PC-9 (cell line): ENCODE measurements around the gene PPP2R3B. TPM values are rescaled to one million over a fixed set of nuclear protein-coding genes. Genes with fewer than 3 reads are reported as not detected.
A peak's percentile ranks its signal among the peaks of the same experiment; 100 is the strongest.

Experiments
- Bru-seq: library from RNA; stranded (reverse); fragments of 400-500 nt; gene quantifications from one replicate; lab custom pipeline; 2021; lab: Mats Ljungman, UMichigan
- BruChase-seq, 2 experiments: library from RNA; stranded (reverse); fragments of 400-500 nt; gene quantifications; one replicate each; lab custom pipeline; 2021; lab: Mats Ljungman, UMichigan
- BruUV-seq: library from RNA; stranded (reverse); fragments of 400-500 nt; replicated peaks from 2 replicates; lab custom pipeline; 2021; lab: Mats Ljungman, UMichigan
- CTCF ChIA-PET: fragments of 300-600 bp; sonication (Branson Sonifier 250); formaldehyde crosslinking; loops from one replicate; lab custom pipeline; 2022; ENCODE audit warnings: antibody characterized with exemption; lab: Charles Lee
- POLR2A ChIA-PET: fragments of 300-600 bp; sonication (Branson Sonifier 250); formaldehyde crosslinking; loops from one replicate; lab custom pipeline; 2022; ENCODE audit warnings: antibody characterized with exemption; ENCODE audit not compliant: unreplicated experiment; lab: Charles Lee
- DNase-seq, 2 experiments: peaks; one replicate each; pipeline versions ENCODE4 v3.0.0 to v3.0.0-alpha.2; 2015 to 2022; ENCODE audit warnings: mixed read lengths in 1 of 2
- H2AFZ ChIP-seq: fragments of 200-600 bp; sonication (generic); 2 replicates; pipeline ENCODE4 v1.8.1; 2017; ENCODE audit warnings: antibody characterized with exemption
- H3F3A ChIP-seq: fragments of 200-600 bp; sonication (generic); 2 replicates; pipeline ENCODE4 v1.8.1; 2017; ENCODE audit warnings: antibody characterized with exemption, mild to moderate bottlenecking, low read depth; ENCODE audit not compliant: insufficient read depth
- H3K27ac ChIP-seq: fragments of 200-600 bp; sonication (generic); 2 replicates; pipeline ENCODE4 v1.6.1; 2016; ENCODE audit warnings: mixed run types
- H3K27me3 ChIP-seq: fragments of 200-600 bp; sonication (generic); 2 replicates; pipeline ENCODE4 v1.6.1; 2016; ENCODE audit warnings: low read depth, mixed run types; ENCODE audit not compliant: insufficient read depth
- H3K36me3 ChIP-seq: fragments of 200-600 bp; sonication (generic); 2 replicates; pipeline ENCODE4 v1.6.1; 2016; ENCODE audit warnings: low read depth, mixed run types
- H3K4me1 ChIP-seq: fragments of 200-600 bp; sonication (generic); replicated peaks from 2 replicates; pipeline ENCODE4 v1.6.1; 2016; ENCODE audit warnings: mixed run types; ENCODE audit not compliant: insufficient read depth
- H3K4me2 ChIP-seq: fragments of 200-600 bp; sonication (generic); 2 replicates; pipeline ENCODE4 v1.6.1; 2017; ENCODE audit warnings: mixed run types
- H3K4me3 ChIP-seq: fragments of 200-600 bp; sonication (generic); 2 replicates; pipeline ENCODE4 v1.6.1; 2016; ENCODE audit warnings: mixed run types
- H3K79me2 ChIP-seq: fragments of 200-600 bp; sonication (generic); 2 replicates; pipeline ENCODE4 v1.6.1; 2017; ENCODE audit warnings: low read depth, mixed run types
- H3K9me2 ChIP-seq: fragments of 200-600 bp; sonication (generic); 2 replicates; pipeline ENCODE4 v1.8.1; 2017; ENCODE audit warnings: mild to moderate bottlenecking; ENCODE audit not compliant: insufficient read depth
- H3K9me3 ChIP-seq: fragments of 200-600 bp; sonication (generic); 2 replicates; pipeline ENCODE4 v1.8.1; 2016; ENCODE audit warnings: low read depth; ENCODE audit not compliant: insufficient read depth
- H4K20me1 ChIP-seq: fragments of 200-600 bp; sonication (generic); 2 replicates; pipeline ENCODE4 v1.8.1; 2017; ENCODE audit not compliant: insufficient read depth
- EZH2 ChIP-seq: fragments of 200-600 bp; sonication (generic); IDR thresholded peaks from 2 replicates; pipeline ENCODE4 v1.8.0; 2017; ENCODE audit warnings: antibody characterized with exemption, low read depth
- intact Hi-C: fragments of 100-400 bp; cut with micrococcal nuclease; formaldehyde crosslinking; loops from one replicate; pipeline ENCODE4 v1.10.0; 2022; ENCODE audit not compliant: unreplicated experiment
- long read RNA-seq: library from polyadenylated mRNA; stranded (forward); transcript quantifications from one replicate; pipeline ENCODE4 v2.0.0, GENCODE V29; 2022
- total RNA-seq: library from RNA; stranded (reverse); gene quantifications from 2 replicates; pipeline ENCODE4 v1.2.3, GENCODE V29; 2021
- TF ChIP-seq, protein P1 (sequence below): fragments of 200-600 bp; sonication (generic); conservative IDR thresholded peaks from 2 replicates; pipeline ENCODE4 v1.6.1; 2017; ENCODE audit warnings: mixed run types, antibody characterized with exemption, mild to moderate bottlenecking, moderate library complexity

PPP2R3B gene
- 32.5 and 39.2 TPM in 2 replicates for total RNA-seq
- percentile 44 among the genes with signal in this experiment for Bru-seq, nascent RNA
- BruChase-seq, experiment 1, labeled RNA remaining after a 2-hour chase: percentile 50 among the genes with signal in this experiment
- percentile 55 among the genes with signal in this experiment for BruChase-seq, experiment 2, labeled RNA remaining after a 6-hour chase
- long read RNA-seq, transcript PPP2R3B-202 (13 exons, 2,151 nt): major isoform, 21 of 35 reads
- long read RNA-seq, partial matches to known transcripts: 0 of 35 reads
- long read RNA-seq, other reads (novel, unspliced or antisense): 14 of 35 reads

- POLR2A ChIA-PET: no interaction called here
- Histone ChIP-seq H4K20me1 (0 out of 2 replicates have a peak, but pooled peaks cover 2% of the 10 kb centered on the region), H3K9me2 (no peaks in the 10 kb centered on the region), H2AFZ (peak within 1 kb of the TSS; percentile 87), H3K36me3 (no peaks in the 10 kb centered on the region), H3K27ac (peak within 1 kb of the TSS; percentile 89), H3K4me2 (peak within 1 kb of the TSS; percentile 85), H3K4me1 (no peaks in the 10 kb centered on the region), H3K4me3 (peak within 1 kb of the TSS; percentile 79), H3K79me2 (peaks cover 5% of the 10 kb centered on the region; the same call in 1 of the 2 replicates), H3K27me3 (no peaks in the 10 kb centered on the region), H3K9me3 (no peaks in the 10 kb centered on the region), H3F3A (no peaks in the 10 kb centered on the region)
- CTCF ChIA-PET: no interaction called here
- no TSS peak for BruUV-seq
- peak; percentile 83 to 95 for DNase-seq
- intact Hi-C loops: no loop called here
- TF ChIP-seq, protein P1, sequence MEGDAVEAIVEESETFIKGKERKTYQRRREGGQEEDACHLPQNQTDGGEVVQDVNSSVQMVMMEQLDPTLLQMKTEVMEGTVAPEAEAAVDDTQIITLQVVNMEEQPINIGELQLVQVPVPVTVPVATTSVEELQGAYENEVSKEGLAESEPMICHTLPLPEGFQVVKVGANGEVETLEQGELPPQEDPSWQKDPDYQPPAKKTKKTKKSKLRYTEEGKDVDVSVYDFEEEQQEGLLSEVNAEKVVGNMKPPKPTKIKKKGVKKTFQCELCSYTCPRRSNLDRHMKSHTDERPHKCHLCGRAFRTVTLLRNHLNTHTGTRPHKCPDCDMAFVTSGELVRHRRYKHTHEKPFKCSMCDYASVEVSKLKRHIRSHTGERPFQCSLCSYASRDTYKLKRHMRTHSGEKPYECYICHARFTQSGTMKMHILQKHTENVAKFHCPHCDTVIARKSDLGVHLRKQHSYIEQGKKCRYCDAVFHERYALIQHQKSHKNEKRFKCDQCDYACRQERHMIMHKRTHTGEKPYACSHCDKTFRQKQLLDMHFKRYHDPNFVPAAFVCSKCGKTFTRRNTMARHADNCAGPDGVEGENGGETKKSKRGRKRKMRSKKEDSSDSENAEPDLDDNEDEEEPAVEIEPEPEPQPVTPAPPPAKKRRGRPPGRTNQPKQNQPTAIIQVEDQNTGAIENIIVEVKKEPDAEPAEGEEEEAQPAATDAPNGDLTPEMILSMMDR: no peak
- TF ChIP-seq EZH2: no peak
Observed at GRCh38 chrX:386768-387575, at the start of gene PPP2R3B. TSS of gene PPP2R3B (minus strand) at chrX:386907. CDS start at chrX:386691, 216 bp downstream.

DNA sequence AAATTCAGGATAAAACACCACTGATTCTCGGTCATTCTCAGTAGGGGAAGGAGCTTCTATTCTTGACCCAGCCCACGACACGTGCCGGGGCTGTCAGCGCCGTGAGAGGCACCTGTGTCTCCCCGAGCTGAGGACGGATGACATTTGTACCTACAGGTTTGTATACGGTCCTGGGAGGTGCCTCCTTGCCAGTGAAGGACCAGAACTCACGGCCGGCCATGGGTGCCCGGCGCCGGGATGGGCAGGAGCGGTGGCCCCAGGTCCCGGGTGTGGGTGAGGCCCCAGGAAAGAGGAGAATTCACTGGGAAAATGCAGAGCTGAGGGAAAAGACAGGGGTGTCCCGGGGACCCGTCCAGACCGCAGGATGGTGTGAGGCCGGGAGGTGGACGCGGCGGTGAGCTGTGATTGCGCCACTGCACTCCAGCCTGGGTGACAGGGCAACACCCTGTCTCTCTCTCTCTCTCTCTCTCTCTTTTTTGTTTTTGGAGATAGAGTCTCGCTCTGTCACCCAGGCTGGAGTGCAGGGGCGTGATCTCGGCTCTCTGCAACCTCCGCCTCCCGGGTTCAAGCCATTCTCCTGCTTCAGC, 48.9 kb upstream of the PPP2R3B start:
- intact Hi-C loops: no loop called here
- Histone ChIP-seq H2AFZ (no peak overlapping the region), H3K27me3 (peaks cover 48% of the 10 kb centered on the region), H4K20me1 (no peaks in the 10 kb centered on the region), H3K79me2 (no peaks in the 10 kb centered on the region), H3K9me3 (0 out of 2 replicates have a peak, but pooled peaks cover 3% of the 10 kb centered on the region), H3K9me2 (no peaks in the 10 kb centered on the region), H3K4me2 (no peak overlapping the region), H3K36me3 (no peaks in the 10 kb centered on the region), H3K27ac (no peak overlapping the region), H3F3A (no peaks in the 10 kb centered on the region), H3K4me1 (no peaks in the 10 kb centered on the region), H3K4me3 (no peak overlapping the region)
- DNase-seq: no peak
- TF ChIP-seq EZH2: no peak
- TF ChIP-seq, protein P1: no peak
- ChIA-PET POLR2A (no interaction called here), CTCF (no interaction called here)
- no TSS peak for BruUV-seq

DNA sequence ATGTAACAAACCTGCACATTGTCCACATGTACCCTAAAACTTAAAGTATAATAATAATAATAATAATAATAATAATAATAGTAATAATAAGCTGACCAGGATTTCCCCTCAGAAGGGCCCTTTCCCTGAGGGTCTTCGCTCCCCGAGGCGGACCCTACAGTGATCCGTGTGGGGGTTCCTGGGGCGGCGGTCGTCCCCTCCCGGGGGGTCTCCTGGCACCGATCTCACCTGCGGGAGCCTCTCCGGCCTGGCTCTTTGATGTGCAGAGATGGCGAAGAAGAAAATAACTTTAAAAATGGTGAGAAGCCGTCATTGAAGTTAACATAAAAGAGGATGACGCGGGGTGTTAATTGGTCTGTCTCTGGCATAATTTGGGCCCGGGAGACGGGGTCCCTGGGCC, 48.2 kb upstream of the PPP2R3B start:
- no peak overlapping the region for H2AFZ ChIP-seq
- no peaks in the 10 kb centered on the region for H3K36me3 ChIP-seq
- no peak overlapping the region for H3K4me2 ChIP-seq
- H3F3A ChIP-seq: no peaks in the 10 kb centered on the region
- no TSS peak for BruUV-seq
- peaks cover 55% of the 10 kb centered on the region for H3K27me3 ChIP-seq
- no peak overlapping the region for H3K27ac ChIP-seq
- H3K9me2 ChIP-seq: no peaks in the 10 kb centered on the region
- H3K4me1 ChIP-seq: no peaks in the 10 kb centered on the region
- H3K9me3 ChIP-seq: 0 out of 2 replicates have a peak, but pooled peaks cover 3% of the 10 kb centered on the region
- H4K20me1 ChIP-seq: no peaks in the 10 kb centered on the region
- ChIA-PET CTCF (no interaction called here), POLR2A (no interaction called here)
- no peaks in the 10 kb centered on the region for H3K79me2 ChIP-seq
- H3K4me3 ChIP-seq: no peak overlapping the region
- TF ChIP-seq EZH2: no peak
- TF ChIP-seq, protein P1: no peak
- no peak for DNase-seq
- intact Hi-C loops: no loop called here
